ENCODE results near the gene ATP8B1. TPM values are rescaled to one million over a fixed set of nuclear protein-coding genes. Genes with fewer than 3 reads are reported as not detected.
"Not testable (repeated sequence)": the region's sequence is repeated elsewhere in the genome, so short reads cannot be mapped to it uniquely, and the experiment has no call there.

Gene ATP8B1
- total RNA-seq, 1 experiment from 2014 or later = 5.6 TPM

DNA sequence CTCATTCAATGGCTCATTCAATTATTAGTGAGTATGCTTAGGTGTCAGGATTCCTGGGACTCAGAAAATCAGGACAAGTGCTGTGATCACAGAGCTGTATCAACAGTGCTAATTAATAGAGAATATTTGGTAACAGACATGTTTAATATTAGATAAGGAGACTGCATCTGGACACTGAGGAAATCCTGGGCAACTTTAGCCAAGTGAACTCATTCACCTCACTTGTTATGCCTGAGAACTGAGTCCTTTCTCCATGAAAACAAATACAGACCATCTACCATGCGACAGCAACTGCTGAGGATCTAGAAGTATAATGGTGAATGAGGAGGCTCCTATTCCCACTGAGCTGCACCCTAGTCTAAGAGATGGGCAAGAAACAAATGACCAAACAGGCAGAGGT lies 23.1 kb upstream of the ATP8B1 start:
- ATAC-seq (no peak), DNase-seq (ENCODE audit: low spot score) (no peak)
- H3K27ac Mint-ChIP-seq = no peak overlapping the region
- CTCF ChIA-PET = interaction anchor here (0.6 to 1.0 kb wide), 3 partner anchors 23 to 1741 kb away, joined by 3 to 5 read pairs (median 3); partner anchors contain the start of gene ATP8B1
- no peak overlapping the region for H3K4me3 Mint-ChIP-seq
- H3K36me3 Mint-ChIP-seq = no peaks in the 10 kb centered on the region
- H3K4me1 Mint-ChIP-seq = peaks cover 3% of the 10 kb centered on the region; the same call in 1 of the 2 replicates
- no peak for TF ChIP-seq ZNF232 (CRISPR knock-in tag; IDR thresholded peaks at IDR 0.05)
- no peaks in the 10 kb centered on the region for H3K27me3 Mint-ChIP-seq (ENCODE audit: low read depth)
- no peaks in the 10 kb centered on the region for H3K9me3 Mint-ChIP-seq
- POLR2A ChIA-PET = no interaction called here

DNA sequence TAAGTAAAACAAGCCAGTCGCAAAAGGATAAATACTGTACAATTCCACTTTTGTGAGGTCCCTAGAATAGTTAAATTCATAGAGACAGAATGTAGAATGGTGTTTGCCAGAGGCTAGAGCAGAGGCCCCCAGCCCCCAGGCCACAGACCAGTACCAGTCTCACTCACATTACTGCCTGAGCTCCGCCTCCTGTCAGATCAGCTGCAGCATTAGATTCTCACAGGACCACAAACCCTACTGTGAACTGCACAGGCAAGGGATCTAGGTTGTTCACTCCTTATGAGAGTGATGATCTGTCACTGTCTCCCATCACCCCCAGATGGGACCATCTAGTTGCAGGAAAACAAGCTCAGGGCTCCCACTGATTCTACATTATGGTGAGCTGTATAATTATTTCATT lies 17.5 kb upstream of the ATP8B1 start:
- ATAC-seq; H3K9me3 Mint-ChIP-seq; H3K36me3 Mint-ChIP-seq; DNase-seq (ENCODE audit: low spot score); POLR2A ChIA-PET; H3K27me3 Mint-ChIP-seq (ENCODE audit: low read depth); CTCF ChIA-PET; H3K27ac Mint-ChIP-seq; H3K4me3 Mint-ChIP-seq: not testable (repeated sequence)
- H3K4me1 Mint-ChIP-seq = peaks cover 12% of the 10 kb centered on the region

DNA sequence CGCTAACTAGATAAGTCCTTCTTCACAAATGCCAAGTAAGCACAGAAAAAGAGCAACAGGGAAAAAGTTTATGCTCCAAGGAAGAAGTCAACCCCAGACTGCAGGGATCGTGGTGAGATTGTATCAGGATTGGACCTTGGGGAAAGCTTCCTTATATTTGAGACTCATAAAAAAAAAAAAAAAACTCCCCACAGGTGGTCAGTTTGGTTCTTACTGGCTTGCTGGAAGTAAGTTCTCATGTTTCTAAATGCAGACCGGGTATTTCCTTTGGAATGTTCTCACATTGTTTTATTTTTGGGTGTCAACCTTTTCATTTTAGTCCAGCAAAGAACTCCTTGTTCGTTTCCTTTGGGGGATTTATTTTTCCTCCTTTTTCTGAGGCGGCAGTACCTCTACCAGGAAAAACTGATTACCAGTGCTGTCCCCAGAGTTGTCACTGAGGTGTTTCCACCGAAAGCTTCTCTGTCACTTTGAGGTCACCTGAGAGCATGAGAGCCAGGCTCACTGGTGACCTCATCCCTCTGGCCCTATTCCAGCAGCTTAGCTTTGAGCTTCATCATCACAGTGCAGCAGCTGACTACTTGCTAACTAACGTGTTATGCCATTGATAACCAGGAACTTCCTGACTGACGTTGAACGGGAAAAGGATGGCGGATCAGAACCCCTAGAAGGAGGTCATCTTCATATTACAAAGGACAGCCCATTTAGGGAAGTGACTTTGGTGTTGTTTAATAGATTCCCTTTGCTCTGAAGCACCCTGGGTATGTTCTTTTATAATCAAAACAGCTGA lies 16.8 kb upstream of the ATP8B1 start:
- H3K4me3 Mint-ChIP-seq = no peak overlapping the region
- no peaks in the 10 kb centered on the region for H3K9me3 Mint-ChIP-seq
- DNase-seq (ENCODE audit: low spot score) = no peak
- H3K4me1 Mint-ChIP-seq = peaks cover 12% of the 10 kb centered on the region
- no peaks in the 10 kb centered on the region; the same call in 1 of the 2 replicates for H3K27me3 Mint-ChIP-seq (ENCODE audit: low read depth)
- TF ChIP-seq, protein P1, sequence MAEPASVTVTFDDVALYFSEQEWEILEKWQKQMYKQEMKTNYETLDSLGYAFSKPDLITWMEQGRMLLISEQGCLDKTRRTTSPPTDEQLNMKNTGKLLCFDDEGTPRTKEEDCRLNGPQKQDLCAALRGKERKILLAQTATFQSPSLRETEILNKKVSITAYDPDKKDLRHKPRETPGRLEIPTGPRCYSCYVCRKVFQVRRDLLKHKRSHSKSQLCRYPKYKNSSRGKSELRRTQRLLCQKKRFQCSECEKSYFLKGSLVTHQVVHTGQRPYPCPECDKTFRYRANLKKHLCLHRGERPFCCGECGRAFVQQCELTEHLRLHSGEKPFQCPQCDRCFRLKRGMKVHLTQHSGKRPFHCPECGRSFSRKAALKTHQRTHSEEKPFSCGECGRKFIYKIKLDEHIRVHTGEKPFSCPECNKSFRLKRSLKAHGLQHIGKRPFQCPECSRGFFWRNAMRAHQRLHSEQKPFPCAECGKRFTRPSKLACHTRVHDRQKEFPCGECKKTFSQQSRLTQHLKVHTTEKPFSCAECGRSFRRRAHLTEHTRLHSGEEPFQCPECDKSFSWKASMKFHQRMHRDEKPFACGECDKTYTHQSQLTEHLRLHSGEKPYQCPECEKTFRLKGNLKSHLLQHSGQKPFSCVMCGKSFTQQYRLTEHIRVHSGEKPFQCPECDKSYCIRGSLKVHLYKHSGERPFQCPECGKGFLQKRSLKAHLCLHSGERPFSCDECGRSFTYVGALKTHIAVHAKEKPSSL (CRISPR knock-in tag; conservative IDR thresholded peaks at IDR 0.05) = no peak
- TF ChIP-seq, protein P2, sequence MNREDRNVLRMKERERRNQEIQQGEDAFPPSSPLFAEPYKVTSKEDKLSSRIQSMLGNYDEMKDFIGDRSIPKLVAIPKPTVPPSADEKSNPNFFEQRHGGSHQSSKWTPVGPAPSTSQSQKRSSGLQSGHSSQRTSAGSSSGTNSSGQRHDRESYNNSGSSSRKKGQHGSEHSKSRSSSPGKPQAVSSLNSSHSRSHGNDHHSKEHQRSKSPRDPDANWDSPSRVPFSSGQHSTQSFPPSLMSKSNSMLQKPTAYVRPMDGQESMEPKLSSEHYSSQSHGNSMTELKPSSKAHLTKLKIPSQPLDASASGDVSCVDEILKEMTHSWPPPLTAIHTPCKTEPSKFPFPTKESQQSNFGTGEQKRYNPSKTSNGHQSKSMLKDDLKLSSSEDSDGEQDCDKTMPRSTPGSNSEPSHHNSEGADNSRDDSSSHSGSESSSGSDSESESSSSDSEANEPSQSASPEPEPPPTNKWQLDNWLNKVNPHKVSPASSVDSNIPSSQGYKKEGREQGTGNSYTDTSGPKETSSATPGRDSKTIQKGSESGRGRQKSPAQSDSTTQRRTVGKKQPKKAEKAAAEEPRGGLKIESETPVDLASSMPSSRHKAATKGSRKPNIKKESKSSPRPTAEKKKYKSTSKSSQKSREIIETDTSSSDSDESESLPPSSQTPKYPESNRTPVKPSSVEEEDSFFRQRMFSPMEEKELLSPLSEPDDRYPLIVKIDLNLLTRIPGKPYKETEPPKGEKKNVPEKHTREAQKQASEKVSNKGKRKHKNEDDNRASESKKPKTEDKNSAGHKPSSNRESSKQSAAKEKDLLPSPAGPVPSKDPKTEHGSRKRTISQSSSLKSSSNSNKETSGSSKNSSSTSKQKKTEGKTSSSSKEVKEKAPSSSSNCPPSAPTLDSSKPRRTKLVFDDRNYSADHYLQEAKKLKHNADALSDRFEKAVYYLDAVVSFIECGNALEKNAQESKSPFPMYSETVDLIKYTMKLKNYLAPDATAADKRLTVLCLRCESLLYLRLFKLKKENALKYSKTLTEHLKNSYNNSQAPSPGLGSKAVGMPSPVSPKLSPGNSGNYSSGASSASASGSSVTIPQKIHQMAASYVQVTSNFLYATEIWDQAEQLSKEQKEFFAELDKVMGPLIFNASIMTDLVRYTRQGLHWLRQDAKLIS (CRISPR knock-in tag; IDR thresholded peaks at IDR 0.05; ENCODE audit: borderline replicate concordance) = no peak
- TF ChIP-seq NFATC4 (CRISPR knock-in tag; IDR thresholded peaks at IDR 0.05) (no peak), JAZF1 (CRISPR knock-in tag; IDR thresholded peaks at IDR 0.05) (no peak), ZNF317 (CRISPR knock-in tag; IDR thresholded peaks at IDR 0.05; ENCODE audit: borderline replicate concordance, low read depth) (no peak), NR3C1 (CRISPR knock-in tag; conservative IDR thresholded peaks at IDR 0.05; ENCODE audit: low read depth) (no peak), NR2C2 (CRISPR knock-in tag; IDR thresholded peaks at IDR 0.05) (no peak), ZNF232 (CRISPR knock-in tag; IDR thresholded peaks at IDR 0.05) (no peak)
- TF ChIP-seq, protein P3, sequence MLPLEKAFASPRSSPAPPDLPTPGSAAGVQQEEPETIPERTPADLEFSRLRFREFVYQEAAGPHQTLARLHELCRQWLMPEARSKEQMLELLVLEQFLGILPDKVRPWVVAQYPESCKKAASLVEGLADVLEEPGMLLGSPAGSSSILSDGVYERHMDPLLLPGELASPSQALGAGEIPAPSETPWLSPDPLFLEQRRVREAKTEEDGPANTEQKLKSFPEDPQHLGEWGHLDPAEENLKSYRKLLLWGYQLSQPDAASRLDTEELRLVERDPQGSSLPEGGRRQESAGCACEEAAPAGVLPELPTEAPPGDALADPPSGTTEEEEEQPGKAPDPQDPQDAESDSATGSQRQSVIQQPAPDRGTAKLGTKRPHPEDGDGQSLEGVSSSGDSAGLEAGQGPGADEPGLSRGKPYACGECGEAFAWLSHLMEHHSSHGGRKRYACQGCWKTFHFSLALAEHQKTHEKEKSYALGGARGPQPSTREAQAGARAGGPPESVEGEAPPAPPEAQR (CRISPR knock-in tag; IDR thresholded peaks at IDR 0.05) = no peak
- ChIA-PET POLR2A (interaction anchor here (0.9 kb wide), 1 partner anchor 212 kb away, joined by 3 read pairs; no protein-coding TSS in a partner anchor), CTCF (interaction anchor here (0.6 kb wide), 1 partner anchor 207 kb away, joined by 3 read pairs; no protein-coding TSS in a partner anchor)
- no peak for ATAC-seq
- no peak overlapping the region for H3K27ac Mint-ChIP-seq
- no peaks in the 10 kb centered on the region for H3K36me3 Mint-ChIP-seq

DNA sequence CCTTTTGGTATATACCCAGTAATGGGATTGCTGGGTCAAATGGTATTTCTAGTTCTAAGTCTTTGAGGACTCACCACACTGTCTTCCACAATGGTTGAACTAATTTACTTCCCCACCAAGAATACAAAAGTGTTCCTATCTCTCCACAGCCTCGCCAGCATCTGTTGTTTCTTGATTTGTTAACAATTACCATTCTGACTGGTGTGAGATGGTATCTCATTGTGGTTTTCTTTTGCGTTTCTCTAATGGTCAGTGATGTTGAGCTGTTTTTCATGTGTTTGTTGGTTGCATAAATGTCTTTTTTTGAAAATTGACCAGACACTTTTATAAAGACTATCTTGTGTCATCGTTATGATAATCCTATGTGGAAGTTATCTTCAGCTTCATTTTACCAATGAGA lies 16.0 kb upstream of the ATP8B1 start:
- H3K27ac Mint-ChIP-seq = no peak overlapping the region
- CTCF ChIA-PET = interaction anchor here (0.6 kb wide), 1 partner anchor 208 kb away, joined by 3 read pairs; no protein-coding TSS in a partner anchor
- ATAC-seq (no peak), DNase-seq (ENCODE audit: low spot score) (no peak)
- H3K9me3 Mint-ChIP-seq = no peaks in the 10 kb centered on the region
- POLR2A ChIA-PET = interaction anchor here (0.9 kb wide), 1 partner anchor 211 kb away, joined by 3 read pairs; no protein-coding TSS in a partner anchor
- H3K4me1 Mint-ChIP-seq = peaks cover 12% of the 10 kb centered on the region
- no peak overlapping the region for H3K4me3 Mint-ChIP-seq
- no peaks in the 10 kb centered on the region for H3K36me3 Mint-ChIP-seq
- no peak for TF ChIP-seq RORB (CRISPR knock-in tag; IDR thresholded peaks at IDR 0.05)
- no peak for TF ChIP-seq ZNF232 (CRISPR knock-in tag; IDR thresholded peaks at IDR 0.05)
- no peak for TF ChIP-seq TCF7 (CRISPR knock-in tag; IDR thresholded peaks at IDR 0.05; ENCODE audit: low read depth)
- no peak for TF ChIP-seq FOXP1 (CRISPR knock-in tag; IDR thresholded peaks at IDR 0.05; ENCODE audit: borderline replicate concordance)
- TF ChIP-seq EMX1 (CRISPR knock-in tag; IDR thresholded peaks at IDR 0.05) = no peak
- H3K27me3 Mint-ChIP-seq (ENCODE audit: low read depth) = no peaks in the 10 kb centered on the region; the same call in 1 of the 2 replicates
